ENCODE measurements around the gene NCOA3.
A peak's percentile ranks its signal among the peaks of the same experiment; 100 is the strongest.
"Not testable (repeated sequence)": the region's sequence is repeated elsewhere in the genome, so short reads cannot be mapped to it uniquely, and the experiment has no call there.

The NCOA3 gene

GRCh38 chr20:47501482-47502270 lies at the start of gene NCOA3:
Gene NCOA3 (plus strand): TSS chr20:47501887. CDS start chr20:47622248, 120,361 bp downstream.
- DNase-seq (ENCODE audit: low read depth): peak; percentile 88

GRCh38 chr20:47452736-47453161 lies 48.9 kb upstream of the NCOA3 start:
- DNase-seq (ENCODE audit: low read depth): no peak

GRCh38 chr20:47453167-47453782 lies 48.4 kb upstream of the NCOA3 start:
- no peak for DNase-seq (ENCODE audit: low read depth)

- no peak for DNase-seq (ENCODE audit: low read depth)
Measured at GRCh38 chr20:47454298-47455132, 47.2 kb upstream of the NCOA3 start.

GRCh38 chr20:47455133-47456040 lies 46.3 kb upstream of the NCOA3 start:
- DNase-seq (ENCODE audit: low read depth): no peak

- no peak for DNase-seq (ENCODE audit: low read depth)
Measured at GRCh38 chr20:47456041-47456537, 45.6 kb upstream of the NCOA3 start.

- no peak for DNase-seq (ENCODE audit: low read depth)
Measured at GRCh38 chr20:47456952-47457724, 44.5 kb upstream of the NCOA3 start.

- not testable (repeated sequence) for DNase-seq (ENCODE audit: low read depth)
Measured at GRCh38 chr20:47458280-47459050, 43.2 kb upstream of the NCOA3 start.

- DNase-seq (ENCODE audit: low read depth): no peak
Measured at GRCh38 chr20:47459344-47460073, 42.2 kb upstream of the NCOA3 start.

- not testable (repeated sequence) for DNase-seq (ENCODE audit: low read depth)
Measured at GRCh38 chr20:47460761-47461112, 41.0 kb upstream of the NCOA3 start.

GRCh38 chr20:47461120-47461685 lies 40.5 kb upstream of the NCOA3 start:
- DNase-seq (ENCODE audit: low read depth): no peak

GRCh38 chr20:47461906-47462305 lies 39.8 kb upstream of the NCOA3 start:
- DNase-seq (ENCODE audit: low read depth): not testable (repeated sequence)

- DNase-seq (ENCODE audit: low read depth): no peak
Measured at GRCh38 chr20:47464380-47465101, 37.1 kb upstream of the NCOA3 start.

GRCh38 chr20:47465335-47466090 lies 36.2 kb upstream of the NCOA3 start:
- DNase-seq (ENCODE audit: low read depth): no peak

- no peak for DNase-seq (ENCODE audit: low read depth)
Measured at GRCh38 chr20:47466213-47466612, 35.5 kb upstream of the NCOA3 start.

GRCh38 chr20:47466704-47467459 lies 34.8 kb upstream of the NCOA3 start:
- DNase-seq (ENCODE audit: low read depth): no peak

All from stimulated activated CD8-positive, alpha-beta memory T cell treated with anti-CD3 and anti-CD28 coated beads, Interleukin-15, amount 100 ng/mL, for 24 hours (primary cell).